Stromal cell of bone marrow (primary cell): Measurements from ENCODE around the gene IMPACT.

ENCODE experiments used
- DNase-seq: peaks from one replicate; pipeline ENCODE4 v3.0.0-alpha.2; 2012; ENCODE audit warnings: low read depth

Gene IMPACT, protein sequence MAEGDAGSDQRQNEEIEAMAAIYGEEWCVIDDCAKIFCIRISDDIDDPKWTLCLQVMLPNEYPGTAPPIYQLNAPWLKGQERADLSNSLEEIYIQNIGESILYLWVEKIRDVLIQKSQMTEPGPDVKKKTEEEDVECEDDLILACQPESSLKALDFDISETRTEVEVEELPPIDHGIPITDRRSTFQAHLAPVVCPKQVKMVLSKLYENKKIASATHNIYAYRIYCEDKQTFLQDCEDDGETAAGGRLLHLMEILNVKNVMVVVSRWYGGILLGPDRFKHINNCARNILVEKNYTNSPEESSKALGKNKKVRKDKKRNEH

GRCh38 chr18:24426398-24427294 lies at the start of gene IMPACT:
Gene IMPACT (plus strand): TSS chr18:24426670. CDS start chr18:24426757, 87 bp downstream.
- peak; percentile 50 for DNase-seq

DNA sequence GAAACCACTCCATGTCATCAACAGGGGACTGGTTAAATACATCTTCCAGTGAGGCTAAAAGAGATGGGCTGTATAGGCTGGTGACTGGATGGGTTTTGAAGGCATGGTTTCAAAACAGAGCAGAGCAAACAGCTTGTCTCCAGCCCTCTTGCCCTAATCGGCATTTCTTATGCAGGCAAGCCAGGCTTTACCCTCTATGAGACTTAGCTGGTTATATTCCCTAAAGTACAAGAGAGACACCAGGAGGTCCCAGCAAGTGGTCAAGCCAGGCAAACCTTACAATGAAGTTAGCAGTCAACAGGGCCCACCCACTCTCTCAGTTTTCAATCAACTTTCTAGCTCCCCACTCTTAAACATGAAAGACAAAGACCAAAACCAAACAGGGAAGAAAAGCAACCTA lies 47.9 kb upstream of the IMPACT start:
- DNase-seq = no peak

DNA sequence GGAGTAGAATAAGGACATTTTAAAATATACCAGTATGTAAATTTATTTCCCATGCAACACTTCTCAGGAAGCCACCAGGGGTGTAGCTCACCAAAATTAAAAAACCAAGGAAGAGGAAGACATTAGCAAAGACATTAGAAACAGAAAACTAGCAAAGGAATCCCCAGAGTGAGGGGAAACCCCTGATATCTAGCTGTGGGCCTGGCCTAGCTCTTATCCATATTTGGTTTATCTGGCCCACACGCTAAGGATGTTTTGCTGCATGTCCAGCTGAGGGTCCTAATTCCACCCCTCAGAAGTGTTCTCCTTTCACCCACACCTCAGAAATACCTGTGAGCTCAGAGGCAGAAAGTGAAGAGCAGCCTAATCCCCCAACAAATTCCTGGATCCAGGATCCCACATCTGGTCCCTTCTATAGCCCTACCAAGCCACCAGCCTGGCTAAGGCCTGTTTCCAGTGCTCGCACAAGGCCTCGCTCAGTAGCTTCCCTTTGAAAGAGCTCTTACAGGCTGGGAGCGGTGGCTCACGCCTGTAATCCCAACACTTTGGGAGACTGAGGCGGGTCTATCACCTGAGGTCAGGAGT lies 46.2 kb upstream of the IMPACT start:
- no peak for DNase-seq

- DNase-seq = no peak
These were observed 45.3 kb upstream of the IMPACT start for GRCh38 chr18:24381126-24381525.

DNA sequence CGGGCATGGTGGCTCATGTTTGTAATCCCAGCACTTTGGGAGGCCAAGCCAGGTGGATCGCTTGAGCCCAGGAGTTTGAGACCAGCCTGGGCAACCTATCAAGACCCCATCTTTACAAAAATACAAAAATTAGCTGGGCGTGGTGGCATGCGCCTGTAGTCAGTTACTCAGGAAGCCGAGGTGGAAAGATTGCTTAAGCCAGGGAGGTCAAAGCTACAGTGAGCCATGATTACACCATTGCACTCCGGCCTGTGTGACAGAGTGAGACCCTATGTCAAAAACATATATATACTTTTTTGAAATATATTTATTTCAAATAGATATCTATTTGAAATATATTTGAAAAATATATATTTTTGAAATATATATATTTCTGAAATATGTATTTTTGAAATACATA lies 39.8 kb upstream of the IMPACT start:
- no peak for DNase-seq

- DNase-seq = no peak
These were observed 37.5 kb upstream of the IMPACT start for GRCh38 chr18:24388957-24389356.

DNA sequence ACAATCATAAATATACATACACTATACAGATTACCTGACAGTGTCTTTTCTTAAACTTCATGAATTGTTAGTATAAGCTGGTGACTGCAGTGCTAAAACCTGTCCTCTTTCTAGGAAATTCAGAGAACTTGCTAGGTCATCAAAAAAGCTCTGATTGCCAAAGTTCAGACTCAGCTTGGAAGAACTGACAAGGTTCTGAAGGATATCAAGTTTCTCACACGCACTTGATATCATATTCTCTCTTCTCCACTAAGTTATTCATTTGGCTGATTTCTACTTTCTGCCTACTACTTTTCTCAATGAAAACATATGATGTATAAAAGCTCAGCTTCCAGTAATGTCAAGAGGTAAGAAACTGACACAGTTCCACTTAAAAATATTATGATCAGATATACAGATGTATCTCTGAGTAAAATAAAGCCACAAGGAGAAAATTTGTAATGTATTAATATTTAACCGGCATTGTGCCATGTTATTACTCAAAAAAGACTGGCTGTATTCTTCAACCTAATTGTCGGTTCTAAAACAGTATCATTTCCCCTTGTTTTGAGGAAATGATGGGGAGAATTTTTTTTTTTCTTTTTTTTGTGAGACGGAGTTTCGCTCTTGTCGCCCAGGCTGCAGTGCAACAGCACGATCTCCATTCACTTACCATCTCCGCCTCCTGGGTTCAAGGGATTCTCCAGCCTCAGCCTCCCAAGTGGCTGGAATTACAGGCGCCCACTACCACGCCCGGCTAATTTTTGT lies 31.2 kb upstream of the IMPACT start:
- DNase-seq = no peak

DNA sequence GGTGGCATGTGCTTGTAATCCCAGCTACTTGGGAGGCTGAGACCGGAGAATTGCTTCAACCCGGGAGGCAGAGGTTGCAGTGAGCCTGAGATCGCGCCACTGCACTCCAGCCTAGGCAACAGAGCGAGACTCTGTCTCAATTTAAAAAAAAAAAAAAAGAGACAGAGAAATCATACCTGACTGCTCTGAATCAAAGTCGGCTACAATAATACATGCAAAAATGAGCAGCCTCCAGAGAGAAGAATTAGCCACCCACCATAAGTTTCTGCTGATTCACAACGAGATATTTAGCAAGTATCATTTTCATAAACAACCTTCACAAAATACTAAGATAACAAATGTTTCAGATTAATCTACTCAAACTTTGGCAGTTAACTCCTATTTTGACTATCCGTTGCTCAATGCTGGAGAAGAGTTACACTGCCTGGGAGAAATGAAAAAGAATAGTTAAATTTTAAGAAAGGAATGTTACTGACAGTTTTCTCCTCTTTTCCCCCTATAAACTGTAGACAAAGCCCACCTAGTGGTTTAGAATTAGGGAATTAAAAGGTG lies 30.3 kb upstream of the IMPACT start:
- no peak for DNase-seq

DNA sequence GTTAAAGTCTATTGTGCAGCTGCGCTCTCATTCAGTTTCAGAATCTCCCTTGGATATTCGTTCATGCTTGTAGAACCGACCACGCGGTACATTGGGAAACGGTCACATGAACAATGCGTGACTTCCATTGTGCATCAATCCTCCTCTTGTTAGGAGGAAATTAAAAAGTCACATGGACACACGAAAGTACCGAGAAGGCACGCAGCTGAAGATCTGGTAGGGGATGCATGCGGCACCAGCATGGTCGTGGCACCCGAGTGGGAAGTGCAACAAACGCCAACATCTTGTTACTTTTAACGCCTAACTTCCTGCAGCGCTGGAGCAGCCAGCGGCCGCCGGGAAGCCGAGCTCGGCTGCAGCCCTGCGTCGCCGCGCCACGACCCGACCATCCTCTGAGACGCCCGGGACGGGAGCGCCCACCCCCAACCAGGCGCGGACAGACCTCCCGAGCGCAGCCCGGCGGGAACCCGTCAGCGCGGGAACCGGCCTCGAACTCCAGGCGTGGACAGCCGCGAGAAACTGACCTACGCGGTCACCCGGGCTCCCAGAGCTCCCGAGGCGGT lies 29.3 kb upstream of the IMPACT start:
- DNase-seq = peak; percentile 63

GRCh38 chr18:24397694-24398368 lies 28.6 kb upstream of the IMPACT start, which contains the start of gene OSBPL1A:
Gene OSBPL1A (minus strand): TSS chr18:24397824. CDS start chr18:24377533, 20,291 bp downstream.
- DNase-seq = peak; percentile 72

- peak; percentile 13 for DNase-seq
These were observed 27.9 kb upstream of the IMPACT start for GRCh38 chr18:24398540-24398939.

DNA sequence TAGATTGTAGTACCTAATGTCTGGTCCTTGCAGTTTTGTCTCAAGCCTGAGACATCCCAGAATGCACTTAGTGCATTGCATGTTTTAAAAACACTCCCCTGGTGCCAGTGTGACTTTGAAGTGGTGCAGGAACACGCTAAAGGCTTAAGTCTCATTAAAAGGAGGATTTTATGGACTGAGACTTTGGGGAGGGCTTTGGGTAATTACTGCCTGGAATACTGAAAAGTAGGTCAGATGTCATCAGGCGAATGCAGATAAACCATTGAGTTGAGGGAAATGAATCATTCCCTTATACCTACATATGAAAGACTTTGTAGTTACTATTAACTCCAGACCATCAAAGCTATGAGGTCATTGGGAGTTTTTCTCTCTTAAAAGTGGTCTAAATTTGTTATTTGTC lies 25.9 kb upstream of the IMPACT start:
- DNase-seq = no peak

- no peak for DNase-seq
These were observed 24.2 kb upstream of the IMPACT start for GRCh38 chr18:24402209-24402785.

DNA sequence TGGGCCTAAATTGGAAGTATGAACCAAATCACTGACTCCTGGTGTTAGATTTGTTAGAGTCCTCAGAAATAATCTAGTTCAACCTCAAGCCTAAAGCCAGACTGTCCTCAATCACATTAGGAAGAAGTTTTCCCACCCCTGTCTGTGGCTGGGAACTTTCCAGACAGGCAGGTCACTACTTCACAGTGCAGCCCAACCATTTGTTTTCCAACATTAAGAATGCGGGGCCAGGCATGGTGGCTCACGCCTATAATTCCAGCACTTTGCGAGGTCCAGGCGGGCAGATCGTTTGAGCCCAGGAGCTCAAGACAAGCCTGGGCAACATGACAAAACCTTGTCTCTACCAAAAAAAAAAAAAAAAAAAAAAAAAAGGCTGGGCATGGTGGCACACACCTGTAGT lies 23.4 kb upstream of the IMPACT start:
- no peak for DNase-seq

DNA sequence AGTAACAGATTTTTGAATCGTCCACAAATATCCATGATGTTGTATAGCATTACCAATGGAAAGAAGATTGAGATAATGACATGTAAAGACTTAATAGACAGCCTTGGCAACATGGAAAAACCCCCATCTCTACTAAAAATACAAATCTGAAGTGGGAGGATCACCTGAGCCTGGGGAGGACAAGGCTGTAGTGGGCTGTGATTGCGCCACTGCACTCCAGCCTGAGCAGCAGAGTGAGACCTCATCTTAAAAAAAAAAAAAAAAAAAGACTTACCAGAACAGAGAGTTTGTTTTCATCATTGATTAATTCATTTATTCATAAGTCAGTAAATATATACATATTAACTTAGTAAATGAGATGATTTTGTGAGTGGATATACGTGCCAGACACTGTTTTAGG lies 21.9 kb upstream of the IMPACT start:
- DNase-seq = no peak

DNA sequence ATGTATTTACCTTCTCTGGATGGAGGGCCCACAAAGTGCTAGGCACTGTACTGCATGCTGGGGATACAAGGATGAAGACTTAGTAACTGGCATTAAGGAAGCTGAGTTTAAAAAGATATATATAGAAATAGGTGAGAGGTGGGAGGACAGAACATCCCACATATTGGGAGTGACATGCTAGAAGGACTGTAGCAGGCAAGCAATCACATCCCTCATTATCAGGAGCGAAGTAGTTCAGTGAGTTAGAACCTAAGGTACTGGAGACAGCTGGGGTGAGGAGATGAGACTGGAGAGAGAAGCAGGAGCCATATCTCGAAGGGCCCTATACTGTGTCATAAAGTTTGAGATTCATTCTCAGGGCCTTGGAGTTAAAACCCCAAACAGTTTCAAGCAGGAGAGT lies 18.0 kb upstream of the IMPACT start:
- DNase-seq = no peak

DNA sequence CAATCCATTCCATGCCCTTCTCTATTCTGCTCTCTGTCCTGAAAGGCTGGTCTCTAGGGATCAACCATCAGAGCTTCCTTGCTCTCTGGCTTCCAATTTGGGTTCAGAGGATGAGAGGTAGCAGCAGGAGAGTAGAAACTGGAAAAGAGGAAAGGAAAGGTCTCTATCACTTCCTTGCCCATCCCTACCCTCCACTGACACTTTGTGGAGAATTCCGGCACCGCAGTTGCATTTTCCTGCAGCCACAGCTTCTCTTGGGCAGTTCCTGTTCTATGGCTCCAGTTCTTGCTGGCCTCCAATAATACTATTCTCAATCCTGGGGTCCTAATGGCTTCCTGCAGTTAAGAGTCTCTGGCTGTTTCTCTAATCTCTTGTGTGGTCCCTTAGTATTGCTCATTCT lies 13.3 kb upstream of the IMPACT start:
- DNase-seq = no peak

GRCh38 chr18:24414349-24415003 lies 12.0 kb upstream of the IMPACT start:
- no peak for DNase-seq

DNA sequence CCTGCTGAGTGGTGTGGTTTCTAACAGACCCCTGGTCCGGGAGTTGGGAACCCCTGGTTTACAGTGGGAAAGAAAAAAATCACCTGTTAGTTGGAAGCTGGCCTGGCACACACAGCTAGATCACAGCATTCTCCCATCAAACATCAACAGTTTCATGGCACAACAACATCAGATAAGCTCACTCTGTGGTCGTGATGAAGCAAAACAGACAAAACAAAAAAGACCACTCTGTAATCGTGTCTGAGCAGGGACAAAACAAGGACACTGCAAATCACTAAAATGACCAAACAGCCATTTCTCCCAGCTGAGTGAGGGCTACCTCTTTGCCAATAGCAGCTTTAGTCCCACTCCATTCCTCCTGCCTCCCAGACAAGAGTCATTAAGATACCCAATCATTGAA lies 9.0 kb upstream of the IMPACT start:
- DNase-seq = no peak

GRCh38 chr18:24420551-24420950 lies 5.9 kb upstream of the IMPACT start:
- no peak for DNase-seq
